GM18520 (cell line): Measurements from ENCODE around the gene FANCD2.
"Not testable (repeated sequence)": the region's sequence is repeated elsewhere in the genome, so short reads cannot be mapped to it uniquely, and the experiment has no call there.

Experiments used
- ATAC-seq: cut with Tn5 transposase; IDR thresholded peaks from one replicate; pipeline ENCODE4 v1.9.1; 2021; ENCODE audit not compliant: unreplicated experiment

The FANCD2 gene

GRCh38 chr3:10012106-10012505 lies 14.1 kb upstream of the FANCD2 start:
- no peak for ATAC-seq

DNA sequence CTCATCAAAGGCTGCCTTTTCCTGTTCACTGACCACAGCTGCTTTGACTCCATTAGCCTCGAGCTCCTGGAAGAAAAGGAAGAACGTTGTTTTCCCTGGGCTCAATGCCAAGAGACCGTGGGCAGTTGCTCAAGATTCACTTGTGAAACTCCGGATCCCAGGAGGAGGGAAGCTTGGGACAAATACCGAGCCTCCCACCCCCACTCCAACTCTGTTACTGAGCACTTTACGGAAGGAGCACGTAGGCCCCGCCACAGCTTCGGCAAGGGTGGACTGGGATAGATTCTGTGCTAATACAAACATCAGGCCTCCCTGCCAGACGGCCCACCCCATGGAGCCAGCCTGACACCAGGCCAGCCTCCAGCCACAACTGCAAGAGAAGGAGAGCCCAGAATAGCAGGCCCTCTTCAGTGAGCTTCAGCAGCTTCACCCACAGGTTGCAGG lies 10.8 kb upstream of the FANCD2 start:
- no peak for ATAC-seq

DNA sequence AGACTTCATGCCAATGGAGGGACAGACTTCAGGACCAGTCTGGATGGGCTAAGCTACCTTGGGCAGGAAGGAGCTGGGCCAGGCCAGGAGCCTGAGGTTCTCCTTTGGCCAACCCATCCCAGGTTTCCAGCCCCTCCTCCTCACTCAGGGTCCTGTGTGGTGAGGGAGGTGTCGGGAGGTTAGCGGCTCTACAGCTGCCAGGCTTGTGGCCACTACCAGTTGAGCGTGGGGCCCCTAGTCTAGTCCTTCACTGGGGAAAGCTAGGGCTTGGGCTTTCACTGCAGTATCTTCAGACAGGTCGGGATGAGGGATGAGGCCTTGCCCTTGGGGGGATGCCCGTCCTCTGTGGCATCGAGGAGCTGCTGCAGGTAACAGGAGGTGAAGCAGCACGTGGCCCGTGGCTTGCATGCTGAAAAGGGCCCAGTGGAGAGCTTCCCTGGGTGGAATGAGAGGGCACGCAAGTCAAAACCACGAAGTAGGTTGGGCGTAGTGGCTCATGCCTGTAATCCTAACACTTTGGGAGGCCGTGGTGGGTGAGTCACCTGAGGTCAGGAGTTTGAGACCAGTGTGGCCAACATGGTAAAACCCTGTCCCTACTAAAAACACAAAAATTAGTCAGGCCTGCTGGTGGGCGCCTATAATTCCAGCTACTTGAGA lies 8.5 kb upstream of the FANCD2 start:
- ATAC-seq = no peak

DNA sequence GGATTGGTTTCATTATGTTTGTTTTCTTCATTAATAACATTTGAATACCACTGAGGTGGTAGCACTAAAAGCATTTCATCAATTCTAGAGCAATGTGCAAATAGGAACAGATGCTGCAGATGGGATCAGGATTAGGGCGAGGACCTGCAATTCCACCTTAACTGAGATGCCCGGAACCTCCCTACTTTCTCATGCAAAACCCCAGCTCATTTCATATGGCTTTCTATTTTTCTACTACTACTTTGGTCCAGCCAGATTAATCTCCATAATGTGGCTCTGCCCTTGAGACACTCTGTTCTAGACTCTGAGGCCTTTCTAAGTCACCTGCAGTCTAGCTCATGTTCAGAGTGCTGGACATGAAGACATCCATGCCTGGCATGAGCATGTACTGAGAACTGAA lies 7.4 kb upstream of the FANCD2 start:
- ATAC-seq = not testable (repeated sequence)

DNA sequence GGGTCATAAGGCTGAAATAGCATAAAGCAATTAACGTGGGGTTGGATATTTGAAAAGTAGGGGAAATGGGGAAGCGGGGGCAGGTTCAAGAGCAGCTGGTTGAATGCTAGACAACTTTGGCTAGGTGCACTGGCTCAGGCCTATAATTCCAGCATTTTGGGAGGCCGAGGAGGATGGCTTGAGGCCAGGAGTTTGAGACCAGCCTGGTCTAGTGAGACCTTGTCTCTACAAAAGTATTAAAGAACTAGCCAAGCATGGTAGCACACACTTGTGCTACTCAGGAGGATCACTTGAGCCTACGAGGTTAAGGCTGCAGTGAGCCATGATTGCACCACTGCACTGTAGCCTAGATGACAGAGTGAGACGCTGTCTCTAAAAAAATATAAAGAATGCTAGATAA lies 6.9 kb upstream of the FANCD2 start:
- ATAC-seq = no peak

DNA sequence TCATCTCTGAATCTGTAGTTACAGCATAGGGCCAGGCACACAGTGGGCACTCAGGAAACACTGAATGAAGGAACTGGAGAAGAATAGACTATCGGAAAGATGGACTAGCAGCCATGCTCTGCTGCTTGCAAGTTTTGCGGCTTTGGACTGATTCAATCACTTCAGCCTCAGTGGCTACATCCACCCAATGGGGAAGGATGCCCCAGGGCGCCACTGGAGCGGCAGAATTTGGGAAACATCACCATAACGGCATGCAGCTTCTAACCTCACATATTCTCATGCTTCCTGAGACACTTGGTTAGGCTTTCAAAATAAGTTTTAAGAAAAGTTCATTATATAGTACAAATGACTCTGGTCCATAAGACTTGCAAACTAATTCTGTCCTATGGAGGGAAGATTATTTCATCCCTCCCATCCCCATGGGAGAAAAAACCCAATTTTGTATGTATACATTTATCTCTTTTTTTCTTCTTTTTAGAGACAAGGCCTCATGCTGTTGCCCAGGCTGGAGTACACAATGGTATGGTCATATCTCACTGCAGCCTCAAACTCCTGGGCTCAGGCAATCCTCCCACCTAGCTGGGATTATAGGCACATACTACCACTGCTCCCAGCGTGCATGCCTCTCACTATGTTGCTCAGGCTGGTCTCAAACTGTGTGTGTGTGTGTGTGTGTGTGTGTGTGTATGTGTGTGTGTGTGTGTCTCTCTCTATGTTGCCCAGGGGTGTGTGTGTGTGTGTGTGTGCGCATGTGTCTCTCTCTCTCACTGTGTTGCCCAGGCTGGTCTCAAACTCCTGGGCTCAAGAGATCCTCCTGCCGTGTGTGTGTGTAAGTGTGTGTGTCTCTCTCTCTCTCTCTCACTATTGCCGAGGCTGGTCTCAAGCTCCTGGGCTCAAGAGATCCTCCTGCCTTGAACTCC lies 4.1 kb upstream of the FANCD2 start:
- ATAC-seq = no peak

DNA sequence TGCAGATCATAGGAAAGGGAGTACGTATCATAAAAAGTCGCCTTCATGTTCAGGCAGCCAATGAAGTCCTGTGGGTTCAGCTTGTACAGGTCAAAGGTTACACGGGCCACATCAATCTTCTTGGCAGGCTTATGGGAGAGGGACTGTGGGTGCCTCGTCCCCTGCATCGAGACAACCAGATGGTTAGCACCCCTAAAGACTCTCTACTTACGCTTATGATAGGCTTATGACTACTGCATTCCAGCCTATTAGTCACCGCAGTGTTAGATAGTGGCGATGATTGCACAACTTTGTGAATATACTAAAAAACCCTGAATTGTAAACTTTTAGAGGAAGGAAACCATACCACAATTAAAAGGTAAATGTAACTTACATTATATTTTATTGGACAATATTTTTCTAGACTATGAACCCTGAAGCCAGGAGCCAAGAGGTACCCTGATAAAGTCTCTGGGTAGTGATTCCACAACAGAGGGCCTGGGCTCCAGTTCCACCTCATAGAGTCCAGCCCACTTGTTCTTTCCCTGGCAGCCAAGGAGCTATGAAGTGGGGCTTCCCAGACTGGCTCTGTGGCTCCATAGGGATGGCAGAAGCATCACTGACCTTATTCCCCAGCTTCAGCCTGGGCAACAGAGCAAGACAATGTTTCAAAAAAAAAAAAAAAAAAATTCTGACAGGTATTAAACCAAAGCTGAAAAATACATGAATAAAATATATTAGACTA lies 2.5 kb upstream of the FANCD2 start:
- ATAC-seq = no peak

- ATAC-seq = no peak
Measured at GRCh38 chr3:10025205-10026083, 793 bp upstream of the FANCD2 start.

DNA sequence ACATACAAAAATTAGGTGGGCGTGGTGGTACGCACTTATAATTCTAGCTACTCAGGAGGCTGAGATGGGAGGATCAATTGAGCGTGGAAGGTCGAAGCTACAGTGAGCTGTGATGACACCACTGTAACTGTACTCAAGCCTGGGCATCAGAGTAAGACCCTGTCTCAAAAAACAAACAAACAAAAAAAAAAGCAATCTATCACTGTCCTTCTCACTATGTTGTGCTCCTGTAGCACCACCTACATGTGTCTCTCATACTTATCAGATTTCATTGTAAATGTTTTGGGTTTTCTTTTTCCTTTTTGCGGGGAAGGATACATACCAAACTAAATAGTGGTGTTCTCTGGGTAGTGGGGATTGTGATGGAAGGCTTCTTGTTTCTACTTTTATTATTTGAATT lies 14.8 kb downstream of the FANCD2 start:
- ATAC-seq = no peak

GRCh38 chr3:10047876-10048275 lies 21.6 kb downstream of the FANCD2 start:
- no peak for ATAC-seq

DNA sequence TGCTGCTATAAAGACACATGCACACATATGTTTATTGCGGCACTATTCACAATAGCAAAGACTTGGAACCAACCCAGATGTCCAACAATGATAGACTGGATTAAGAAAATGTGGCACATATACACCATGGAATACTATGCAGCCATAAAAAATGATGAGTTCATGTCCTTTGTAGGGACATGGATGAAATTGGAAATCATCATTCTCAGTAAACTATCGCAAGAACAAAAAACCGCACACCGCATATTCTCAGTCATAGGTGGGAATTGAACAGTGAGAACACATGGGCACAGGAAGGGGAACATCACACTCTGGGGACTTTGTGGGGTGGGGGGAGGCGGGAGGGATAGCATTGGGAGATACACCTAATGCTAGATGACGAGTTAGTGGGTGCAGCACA lies 26.8 kb downstream of the FANCD2 start:
- not testable (repeated sequence) for ATAC-seq

DNA sequence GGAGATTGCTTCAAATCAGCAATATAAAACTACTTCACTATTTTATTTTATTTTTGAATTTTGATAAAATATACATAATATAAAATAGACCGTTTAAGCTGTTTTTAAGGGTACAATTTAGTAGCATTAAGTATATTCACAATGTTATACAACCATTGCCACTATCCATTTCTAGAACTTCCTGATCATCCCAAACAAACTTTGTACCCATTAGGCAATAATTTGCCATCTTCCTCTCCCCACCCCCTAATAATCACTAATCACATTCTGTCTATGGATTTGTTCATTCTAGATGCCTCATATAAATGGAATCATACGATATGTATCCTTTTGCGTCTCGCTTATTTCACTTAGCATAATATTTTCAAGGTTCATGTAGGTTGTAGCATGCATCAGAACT lies 28.9 kb downstream of the FANCD2 start:
- no peak for ATAC-seq

DNA sequence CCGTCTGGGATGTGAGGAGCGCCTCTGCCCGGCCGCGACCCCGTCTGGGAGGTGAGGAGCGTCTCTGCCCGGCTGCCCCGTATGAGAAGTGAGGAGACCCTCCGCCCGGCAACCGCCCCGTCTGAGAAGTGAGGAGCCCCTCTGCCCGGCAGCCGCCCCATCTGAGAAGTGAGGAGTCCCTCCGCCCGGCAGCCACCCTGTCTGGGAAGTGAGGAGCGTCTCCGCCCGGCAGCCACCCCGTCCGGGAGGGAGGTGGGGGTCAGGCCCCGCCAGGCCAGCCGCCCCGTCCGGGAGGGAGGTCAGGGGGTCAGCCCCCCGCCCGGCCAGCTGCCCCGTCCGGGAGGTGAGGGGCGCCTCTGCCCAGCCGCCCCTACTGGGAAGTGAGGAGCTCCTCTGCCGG lies 43.8 kb downstream of the FANCD2 start:
- ATAC-seq = not testable (repeated sequence)

DNA sequence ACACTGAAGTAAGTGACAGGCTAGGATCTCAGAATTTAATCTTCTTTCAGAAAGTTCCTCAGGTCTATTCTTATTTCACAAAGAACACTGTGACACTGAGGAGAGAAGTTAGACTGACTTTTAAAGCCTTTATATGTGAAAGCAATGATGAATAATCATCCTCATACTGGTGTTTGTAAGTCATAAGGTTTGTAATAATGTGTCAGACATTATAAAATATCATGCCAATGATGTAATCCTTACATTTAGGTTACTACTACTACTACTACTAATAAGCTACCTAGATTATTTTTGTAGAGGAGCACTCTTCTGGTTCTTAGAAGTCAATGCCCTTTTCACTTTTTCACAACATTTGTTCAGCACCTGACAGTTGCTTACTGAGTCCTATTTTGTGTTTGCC lies 48.4 kb downstream of the FANCD2 start:
- ATAC-seq = no peak

GRCh38 chr3:10081871-10082270 lies 55.6 kb downstream of the FANCD2 start:
- no peak for ATAC-seq

DNA sequence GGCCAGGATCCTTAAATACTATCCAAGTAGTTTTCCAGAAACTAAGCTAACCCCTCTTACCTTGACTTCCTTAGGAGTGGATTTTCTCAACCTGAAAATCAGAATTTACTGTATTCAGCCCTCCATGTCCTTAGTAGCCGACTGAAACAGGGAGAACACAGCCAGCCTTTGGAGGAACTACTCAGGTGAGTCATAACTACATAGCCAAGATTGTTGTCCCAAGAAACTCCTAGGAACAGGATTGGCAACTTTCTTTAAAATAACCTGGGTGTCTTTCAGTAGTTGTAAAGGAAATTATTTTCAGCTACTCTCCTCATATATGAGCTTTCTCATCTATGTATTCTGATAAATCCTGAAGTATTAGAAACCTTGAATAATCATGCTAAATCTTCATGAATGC lies 59.5 kb downstream of the FANCD2 start:
- no peak for ATAC-seq

- no peak for ATAC-seq
Measured at GRCh38 chr3:10088256-10088655, 62.0 kb downstream of the FANCD2 start.

DNA sequence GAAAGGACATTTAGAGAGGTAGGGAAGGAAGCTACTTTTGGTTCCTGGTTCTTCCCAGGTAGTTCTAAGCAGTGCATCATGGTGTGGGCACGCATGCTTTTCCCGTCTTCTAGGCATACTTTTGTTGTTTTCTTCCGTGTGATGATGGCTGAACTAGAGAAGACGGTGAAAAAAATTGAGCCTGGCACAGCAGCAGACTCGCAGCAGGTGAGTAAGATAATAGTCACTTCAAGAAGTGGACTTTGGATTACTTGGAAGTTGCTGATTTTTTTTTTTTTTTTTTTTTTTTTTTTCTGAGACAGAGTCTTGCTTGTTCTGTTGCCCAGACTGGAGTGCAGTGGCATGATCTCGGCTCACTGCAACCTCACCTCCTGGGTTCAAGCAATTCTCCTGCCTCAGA lies 63.9 kb downstream of the FANCD2 start:
- ATAC-seq = no peak

DNA sequence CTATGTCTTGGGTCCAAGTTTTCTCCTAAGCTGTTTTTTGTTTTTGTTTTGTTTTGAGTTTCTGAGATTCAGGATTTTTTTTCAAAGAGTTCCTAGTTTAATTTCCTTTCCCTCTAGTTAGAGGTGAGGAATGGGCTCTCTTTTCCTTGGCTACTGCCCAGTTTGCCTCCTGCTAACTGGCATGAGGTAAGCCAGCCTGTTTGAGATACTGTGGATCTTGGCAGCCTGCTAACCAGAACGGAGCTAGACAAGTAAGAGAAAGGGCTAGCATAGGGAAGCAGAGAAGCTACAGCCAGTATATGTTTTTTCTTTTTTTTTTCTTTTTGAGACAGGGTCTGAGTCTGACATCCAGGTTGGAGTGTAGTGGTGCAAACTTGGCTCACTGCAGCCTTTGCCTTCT lies 64.5 kb downstream of the FANCD2 start:
- ATAC-seq = not testable (repeated sequence)

DNA sequence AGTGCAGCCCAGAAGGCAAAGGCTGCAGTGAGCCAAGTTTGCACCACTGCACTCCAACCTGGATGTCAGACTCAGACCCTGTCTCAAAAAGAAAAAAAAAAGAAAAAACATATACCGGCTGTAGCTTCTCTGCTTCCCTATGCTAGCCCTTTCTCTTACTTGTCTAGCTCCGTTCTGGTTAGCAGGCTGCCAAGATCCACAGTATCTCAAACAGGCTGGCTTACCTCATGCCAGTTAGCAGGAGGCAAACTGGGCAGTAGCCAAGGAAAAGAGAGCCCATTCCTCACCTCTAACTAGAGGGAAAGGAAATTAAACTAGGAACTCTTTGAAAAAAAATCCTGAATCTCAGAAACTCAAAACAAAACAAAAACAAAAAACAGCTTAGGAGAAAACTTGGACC lies 65.2 kb downstream of the FANCD2 start:
- ATAC-seq = not testable (repeated sequence)

GRCh38 chr3:10093678-10094077 lies 67.4 kb downstream of the FANCD2 start:
- ATAC-seq = no peak
